ENCODE results near the gene ARL8B.
A peak's percentile ranks its signal among the peaks of the same experiment; 100 is the strongest.
"Not testable (repeated sequence)": the region's sequence is repeated elsewhere in the genome, so short reads cannot be mapped to it uniquely, and the experiment has no call there.

ARL8B gene

DNA sequence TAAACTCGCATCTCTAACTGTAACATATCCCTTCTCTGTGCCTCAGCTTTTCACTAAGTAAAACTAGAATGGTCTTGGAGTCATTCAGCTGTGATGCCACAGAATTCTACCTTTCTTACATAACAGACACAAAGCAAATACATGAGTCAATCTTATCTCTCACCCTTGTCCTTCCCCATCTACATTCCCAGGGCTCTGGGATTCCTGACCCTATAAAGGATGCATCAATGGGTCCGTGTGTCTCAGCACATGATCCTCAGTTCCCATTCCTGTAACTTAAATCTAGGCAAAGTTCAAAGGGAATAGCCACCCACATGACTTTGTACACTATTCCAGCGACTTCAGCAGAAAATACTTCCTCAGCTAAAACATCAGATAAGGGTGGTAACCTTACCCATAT, 11.8 kb upstream of the ARL8B start:
- no peak overlapping the region for H3K4me3 ChIP-seq (ENCODE audit: low read depth, low read length)
- TF ChIP-seq, protein P1, sequence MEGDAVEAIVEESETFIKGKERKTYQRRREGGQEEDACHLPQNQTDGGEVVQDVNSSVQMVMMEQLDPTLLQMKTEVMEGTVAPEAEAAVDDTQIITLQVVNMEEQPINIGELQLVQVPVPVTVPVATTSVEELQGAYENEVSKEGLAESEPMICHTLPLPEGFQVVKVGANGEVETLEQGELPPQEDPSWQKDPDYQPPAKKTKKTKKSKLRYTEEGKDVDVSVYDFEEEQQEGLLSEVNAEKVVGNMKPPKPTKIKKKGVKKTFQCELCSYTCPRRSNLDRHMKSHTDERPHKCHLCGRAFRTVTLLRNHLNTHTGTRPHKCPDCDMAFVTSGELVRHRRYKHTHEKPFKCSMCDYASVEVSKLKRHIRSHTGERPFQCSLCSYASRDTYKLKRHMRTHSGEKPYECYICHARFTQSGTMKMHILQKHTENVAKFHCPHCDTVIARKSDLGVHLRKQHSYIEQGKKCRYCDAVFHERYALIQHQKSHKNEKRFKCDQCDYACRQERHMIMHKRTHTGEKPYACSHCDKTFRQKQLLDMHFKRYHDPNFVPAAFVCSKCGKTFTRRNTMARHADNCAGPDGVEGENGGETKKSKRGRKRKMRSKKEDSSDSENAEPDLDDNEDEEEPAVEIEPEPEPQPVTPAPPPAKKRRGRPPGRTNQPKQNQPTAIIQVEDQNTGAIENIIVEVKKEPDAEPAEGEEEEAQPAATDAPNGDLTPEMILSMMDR (IDR thresholded peaks at IDR 0.05; ENCODE audit: insufficient read depth, low read depth, low read length, missing control alignments): no peak
- DNase-seq (ENCODE audit: low read depth): no peak

DNA sequence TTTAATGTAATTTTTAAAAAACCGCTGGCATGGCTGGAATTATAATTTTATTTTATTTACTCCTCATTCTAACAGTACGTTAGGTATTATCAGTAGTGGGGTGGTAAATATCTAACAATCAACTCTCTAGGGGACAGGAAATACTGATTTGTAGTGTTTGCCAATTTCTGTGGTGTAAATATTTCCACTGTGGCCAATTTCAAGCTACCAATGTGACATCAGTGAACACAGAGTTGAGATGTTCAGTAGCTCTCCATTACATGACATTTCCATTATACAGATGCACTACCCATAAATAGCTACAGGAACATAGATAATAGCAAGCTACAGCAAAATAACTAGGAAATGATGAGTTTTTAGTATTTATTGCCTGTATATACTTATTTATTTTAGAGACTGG, 10.0 kb upstream of the ARL8B start:
- no peak for DNase-seq (ENCODE audit: low read depth)
- no peak overlapping the region for H3K4me3 ChIP-seq (ENCODE audit: low read depth, low read length)
- TF ChIP-seq, protein P1 (IDR thresholded peaks at IDR 0.05; ENCODE audit: insufficient read depth, low read depth, low read length, missing control alignments): no peak

DNA sequence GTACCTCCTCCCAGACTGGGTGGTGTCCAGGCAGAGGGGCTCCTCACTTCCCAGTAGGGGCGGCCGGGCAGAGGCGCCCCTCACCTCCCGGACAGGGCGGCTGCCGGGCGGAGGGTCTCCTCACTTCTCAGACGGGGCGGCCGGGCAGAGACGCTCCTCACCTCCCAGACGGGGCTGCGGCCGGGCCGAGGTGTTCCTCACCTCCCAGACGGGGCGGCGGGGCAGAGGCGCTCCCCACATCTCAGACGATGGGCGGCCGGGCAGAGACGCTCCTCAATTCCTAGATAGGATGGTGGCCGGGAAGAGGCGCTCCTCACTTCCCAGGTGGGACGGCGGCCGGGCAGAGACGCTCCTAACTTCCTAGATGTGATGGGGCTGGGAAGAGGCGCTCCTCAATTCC, 8.4 kb upstream of the ARL8B start:
- H3K4me3 ChIP-seq (ENCODE audit: low read depth, low read length); DNase-seq (ENCODE audit: low read depth): not testable (repeated sequence)

DNA sequence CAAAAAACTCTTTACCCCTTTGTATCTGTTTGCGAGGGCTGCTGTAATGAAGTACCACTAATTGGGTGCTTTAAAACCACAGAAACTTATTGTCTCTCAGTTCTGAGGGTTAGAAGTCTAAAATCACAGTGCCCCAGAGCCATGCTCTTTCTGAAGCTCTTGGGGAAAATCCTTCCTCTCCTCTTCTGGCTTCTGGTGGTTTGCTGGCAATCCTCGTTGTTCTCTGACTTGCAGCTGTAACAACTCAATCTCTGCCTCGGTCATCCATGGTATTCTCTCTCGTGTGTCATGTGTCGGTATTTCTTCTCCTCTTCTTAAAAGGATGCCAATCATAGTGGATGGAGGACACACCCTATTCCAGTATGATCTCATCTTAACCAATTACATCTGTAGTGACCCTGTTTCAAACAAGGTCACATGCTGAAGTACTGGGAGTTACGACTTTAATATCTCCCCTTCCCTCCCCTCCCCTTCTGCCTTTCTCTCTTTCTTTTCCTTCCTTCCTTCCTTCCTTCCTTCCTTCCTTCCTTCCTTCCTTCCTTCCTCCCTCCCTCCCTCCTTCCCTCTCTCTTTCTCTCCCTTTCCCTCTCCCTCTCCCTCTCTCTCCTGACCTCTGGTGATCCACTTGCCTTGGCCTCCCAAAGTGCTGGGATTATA, 6.5 kb upstream of the ARL8B start:
- no peak overlapping the region for H3K4me3 ChIP-seq (ENCODE audit: low read depth, low read length)
- TF ChIP-seq, protein P1 (IDR thresholded peaks at IDR 0.05; ENCODE audit: insufficient read depth, low read depth, low read length, missing control alignments): no peak
- peak; percentile 67 for DNase-seq (ENCODE audit: low read depth)

DNA sequence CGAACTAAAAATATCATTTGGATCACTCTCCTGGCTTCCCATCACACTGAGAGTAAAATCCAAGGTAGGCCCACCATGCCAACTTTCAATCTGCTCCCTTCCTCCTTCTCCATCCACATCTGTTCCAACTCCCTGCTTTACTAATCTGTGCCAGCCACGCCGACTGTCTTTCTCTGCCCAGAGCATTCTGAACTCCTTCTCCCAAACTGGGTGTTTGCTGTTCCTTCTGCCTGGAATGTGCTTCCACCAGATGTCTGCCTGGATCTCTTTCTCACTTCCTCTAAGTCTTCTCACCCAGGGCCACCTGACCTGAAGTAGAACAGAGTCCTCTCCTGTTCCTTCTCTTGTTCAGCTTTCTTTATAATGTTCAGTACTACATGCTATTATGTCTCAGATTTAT, 5.6 kb upstream of the ARL8B start:
- TF ChIP-seq, protein P1 (IDR thresholded peaks at IDR 0.05; ENCODE audit: insufficient read depth, low read depth, low read length, missing control alignments): no peak
- no peak for DNase-seq (ENCODE audit: low read depth)
- no peak overlapping the region for H3K4me3 ChIP-seq (ENCODE audit: low read depth, low read length)

DNA sequence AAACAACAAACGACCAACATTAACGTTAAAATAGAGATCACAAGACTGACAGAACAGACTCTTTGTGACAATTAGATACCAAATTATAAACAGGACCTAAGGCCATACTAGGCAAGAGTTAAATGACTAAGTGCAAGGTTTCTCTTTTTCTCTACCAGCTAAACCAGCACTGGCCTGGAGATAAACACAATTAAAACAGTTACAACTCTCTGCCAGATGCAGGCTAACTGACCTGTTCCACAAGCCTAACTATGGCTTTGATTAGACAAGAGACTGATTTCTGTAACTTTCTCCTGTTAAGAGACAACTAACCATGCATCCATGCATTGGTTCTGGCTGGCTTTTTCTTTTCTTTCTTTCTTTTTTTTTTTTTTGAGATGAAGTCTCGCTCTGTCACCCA, 1.6 kb upstream of the ARL8B start:
- TF ChIP-seq, protein P1 (IDR thresholded peaks at IDR 0.05; ENCODE audit: insufficient read depth, low read depth, low read length, missing control alignments): no peak
- DNase-seq (ENCODE audit: low read depth): no peak
- H3K4me3 ChIP-seq (ENCODE audit: low read depth, low read length): no peak overlapping the region

DNA sequence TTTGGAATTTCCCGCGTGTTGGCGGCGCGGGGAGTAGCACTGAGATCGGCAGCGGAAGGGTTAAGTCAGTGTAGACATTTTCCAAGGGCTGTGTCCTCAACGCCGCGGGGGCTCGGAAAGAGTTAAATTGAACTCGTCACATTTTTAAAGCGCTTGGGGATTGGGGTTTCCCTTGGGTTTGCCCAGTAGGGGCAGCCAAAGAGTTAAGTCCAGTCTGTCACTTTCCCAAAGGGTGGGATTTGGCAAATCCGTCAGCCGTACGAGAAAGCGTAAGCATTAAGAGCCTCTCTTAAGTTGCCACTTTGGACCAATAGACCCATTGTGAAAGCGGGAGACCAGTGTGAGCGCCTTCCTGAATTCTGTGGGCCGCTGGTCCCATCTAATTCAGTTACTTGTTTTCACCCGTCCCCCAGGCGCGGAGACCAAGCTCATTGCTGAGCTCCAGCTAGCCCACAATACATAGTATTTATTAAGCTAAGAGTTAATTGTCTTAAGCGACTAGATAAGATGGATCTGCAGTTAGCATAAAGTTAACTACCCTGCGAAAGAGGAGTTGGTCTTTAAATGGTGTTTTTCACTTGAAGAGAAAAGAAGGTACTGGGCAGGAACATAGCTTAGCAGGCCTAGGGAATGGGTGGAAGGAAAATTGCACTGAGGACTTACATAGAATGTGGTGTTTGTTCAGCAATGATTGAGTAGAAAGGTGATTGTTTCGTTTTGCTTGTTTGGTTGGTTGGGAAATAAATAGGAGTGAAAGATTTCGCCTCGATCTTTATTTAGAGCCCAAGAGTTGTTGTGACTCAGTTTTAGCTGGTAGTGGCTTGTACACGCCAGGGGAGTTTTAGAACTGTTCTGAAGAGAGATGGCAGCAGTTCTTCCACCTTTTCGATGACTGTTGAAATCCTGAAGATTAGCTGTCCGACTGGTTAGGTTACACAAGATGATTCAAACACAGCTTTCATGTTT, 932 bp downstream of the ARL8B start:
- peak overlapping the region; percentile 83 for H3K4me3 ChIP-seq (ENCODE audit: low read depth, low read length)
- DNase-seq (ENCODE audit: low read depth): peak; percentile 57
- TF ChIP-seq, protein P1 (IDR thresholded peaks at IDR 0.05; ENCODE audit: insufficient read depth, low read depth, low read length, missing control alignments): no peak

Data from GM12865 (cell line).